HepG2 (cell line): ENCODE results near the gene ABCF1. TPM values are rescaled to one million over a fixed set of nuclear protein-coding genes. Genes with fewer than 3 reads are reported as not detected.

ENCODE experiments used
- AHR ChIP-seq: IDR thresholded peaks from 2 replicates; pipeline ENCODE4 v1.6.1; 2018; ENCODE audit warnings: missing genetic modification reagents, missing compliant biosample characterization
- GTF3A ChIP-seq: sonication (generic); formaldehyde crosslinking; conservative IDR thresholded peaks from 2 replicates; pipeline ENCODE4 v1.4.0; 2020; ENCODE audit warnings: mild to moderate bottlenecking, missing genetic modification reagents
- KLF15 ChIP-seq: sonication (generic); formaldehyde crosslinking; IDR thresholded peaks from 2 replicates; pipeline ENCODE4 v1.8.1; 2023; ENCODE audit warnings: borderline replicate concordance, mild to moderate bottlenecking, inconsistent platforms, missing genetic modification reagents, mixed read lengths
- KLF6 ChIP-seq: IDR thresholded peaks from 2 replicates; pipeline ENCODE4 v1.8.0; 2016; ENCODE audit warnings: missing biosample characterization, missing genetic modification reagents
- MIER2 ChIP-seq: IDR thresholded peaks from 2 replicates; pipeline ENCODE4 v1.6.1; 2016; ENCODE audit warnings: missing biosample characterization, missing genetic modification reagents
- SAP130 ChIP-seq: IDR thresholded peaks from 2 replicates; pipeline ENCODE4 v1.6.1; 2016; ENCODE audit warnings: low read depth
- SMYD3 ChIP-seq: sonication (generic); formaldehyde crosslinking; IDR thresholded peaks from 2 replicates; pipeline ENCODE4 v1.8.1; 2023; ENCODE audit warnings: mild to moderate bottlenecking, missing genetic modification reagents
- U2AF2 ChIP-seq: fragments of 200-400 bp; formaldehyde crosslinking; IDR thresholded peaks from 2 replicates; pipeline ENCODE4 v1.6.1; 2017; ENCODE audit warnings: low read depth, mild to moderate bottlenecking, low read length
- ZBTB21 ChIP-seq: sonication (generic); formaldehyde crosslinking; IDR thresholded peaks from 2 replicates; pipeline ENCODE4 v1.4.0; 2020; ENCODE audit warnings: missing genetic modification reagents
- ZNF274 ChIP-seq: sonication (generic); formaldehyde crosslinking; IDR thresholded peaks from 2 replicates; pipeline ENCODE4 v1.5.1; 2020; ENCODE audit warnings: mild to moderate bottlenecking, missing genetic modification reagents
- ZNF614 ChIP-seq: IDR thresholded peaks from 2 replicates; pipeline ENCODE4 v1.6.1; 2018; ENCODE audit warnings: missing biosample characterization, missing genetic modification reagents, inconsistent platforms, borderline replicate concordance
- ZNF792 ChIP-seq: IDR thresholded peaks from 2 replicates; pipeline ENCODE4 v1.6.1; 2016
- ZNF839 ChIP-seq: sonication (generic); formaldehyde crosslinking; IDR thresholded peaks from 2 replicates; pipeline ENCODE4 v1.4.0; 2020; ENCODE audit warnings: missing genetic modification reagents, mild to moderate bottlenecking, borderline replicate concordance
- polyA plus RNA-seq, 8 experiments: library from polyadenylated mRNA; depleted of rRNA in 3 of 8; stranded (reverse) in 7 of 8; unstranded in 1 of 8; fragments of >200 nt; fragmentation: Illumina TruSeq in 4 of 8; extraction: Trizol in 4 of 8; gene quantifications; 2 replicates each; pipeline versions ENCODE4 v1.2.1 to v1.2.3, GENCODE V29; 2011 to 2016; ENCODE audit warnings: low read depth in 4 of 8, missing spikeins in 1 of 8, mixed read lengths in 1 of 8; ENCODE audit not compliant: insufficient read depth in 1 of 8
- total RNA-seq, 5 experiments: library from RNA; depleted of rRNA; stranded (reverse); fragments of >200 nt; fragmentation: Illumina TruSeq; extraction: Trizol; gene quantifications; 2 replicates each; pipeline ENCODE4 v1.2.3, GENCODE V29; 2016; ENCODE audit warnings: low read depth in 1 of 5
- TF ChIP-seq, protein P1 (sequence below): sonication (generic); formaldehyde crosslinking; IDR thresholded peaks from 2 replicates; pipeline ENCODE4 v1.4.0; 2020; ENCODE audit warnings: missing genetic modification reagents, borderline replicate concordance
- TF ChIP-seq, protein P2 (sequence below): sonication (generic); formaldehyde crosslinking; IDR thresholded peaks from 2 replicates; pipeline ENCODE4 v1.4.0; 2020; ENCODE audit warnings: missing genetic modification reagents, borderline replicate concordance
- TF ChIP-seq, protein P3 (sequence below): sonication (generic); formaldehyde crosslinking; IDR thresholded peaks from 2 replicates; pipeline ENCODE4 v1.8.1; 2023; ENCODE audit warnings: mild to moderate bottlenecking, inconsistent platforms, moderate library complexity, missing genetic modification reagents, borderline replicate concordance
- TF ChIP-seq, protein P4 (sequence below): sonication (generic); formaldehyde crosslinking; IDR thresholded peaks from 2 replicates; pipeline ENCODE4 v1.5.1; 2020; ENCODE audit warnings: mild to moderate bottlenecking, missing genetic modification reagents

The ABCF1 gene
- total and polyA plus RNA-seq, 2 of the 13 experiments (the other 11 are each of a cell fraction or from before 2014, with no cell fraction given) = 25.4 to 98.9 TPM

DNA sequence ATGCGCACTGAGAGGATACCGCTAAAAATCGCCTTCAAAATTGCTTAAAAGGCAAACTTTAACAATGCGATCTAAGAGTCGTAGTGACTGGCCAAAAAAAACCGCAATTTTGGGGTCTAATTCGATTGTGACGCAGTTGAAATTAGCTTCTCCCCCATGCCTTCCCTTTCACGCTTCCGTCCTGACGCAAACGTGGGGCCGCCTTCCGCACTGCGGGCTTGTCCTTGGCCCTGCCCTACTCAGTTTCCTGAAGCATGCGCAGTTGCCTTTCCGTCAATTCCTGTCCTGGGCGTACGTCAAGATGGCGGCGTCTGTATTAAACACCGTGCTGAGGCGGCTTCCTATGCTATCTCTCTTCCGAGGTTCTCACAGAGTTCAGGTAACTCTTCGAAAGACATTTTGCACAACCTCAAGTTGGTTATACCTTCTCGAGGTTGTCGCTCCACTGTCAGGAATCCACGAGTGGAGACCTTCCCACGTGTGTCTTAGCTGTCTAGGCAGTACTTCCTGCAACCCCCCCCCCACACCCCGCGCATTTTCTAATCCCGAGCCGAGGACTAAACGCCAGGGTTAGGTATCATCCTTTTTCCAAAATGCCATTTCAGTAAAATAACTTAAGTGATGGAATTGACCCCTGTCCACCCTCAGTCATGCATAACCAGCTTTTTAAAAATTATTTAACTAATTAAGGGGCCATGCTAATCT lies 46.5 kb downstream of the ABCF1 start, which contains the start of gene MRPS18B (continued):
- TF ChIP-seq ZNF839 (peak; percentile 100), ZNF614 (CRISPR knock-in tag) (peak; percentile 21; the same call in 1 of the 2 replicates), SAP130 (CRISPR knock-in tag) (peak; percentile 96), KLF15 (CRISPR knock-in tag) (peak; percentile 63; the same call in 1 of the 2 replicates), ZNF274 (0 out of 2 replicates have a peak, but pooled peaks have one; percentile 29), ZBTB21 (CRISPR knock-in tag) (peak; percentile 46), KLF6 (CRISPR knock-in tag) (no peak), ZNF792 (CRISPR knock-in tag) (peak; percentile 87), AHR (CRISPR knock-in tag) (no peak), GTF3A (no peak), MIER2 (CRISPR knock-in tag) (no peak), SMYD3 (peak; percentile 83), U2AF2 (no peak)
- TF ChIP-seq, protein P1, sequence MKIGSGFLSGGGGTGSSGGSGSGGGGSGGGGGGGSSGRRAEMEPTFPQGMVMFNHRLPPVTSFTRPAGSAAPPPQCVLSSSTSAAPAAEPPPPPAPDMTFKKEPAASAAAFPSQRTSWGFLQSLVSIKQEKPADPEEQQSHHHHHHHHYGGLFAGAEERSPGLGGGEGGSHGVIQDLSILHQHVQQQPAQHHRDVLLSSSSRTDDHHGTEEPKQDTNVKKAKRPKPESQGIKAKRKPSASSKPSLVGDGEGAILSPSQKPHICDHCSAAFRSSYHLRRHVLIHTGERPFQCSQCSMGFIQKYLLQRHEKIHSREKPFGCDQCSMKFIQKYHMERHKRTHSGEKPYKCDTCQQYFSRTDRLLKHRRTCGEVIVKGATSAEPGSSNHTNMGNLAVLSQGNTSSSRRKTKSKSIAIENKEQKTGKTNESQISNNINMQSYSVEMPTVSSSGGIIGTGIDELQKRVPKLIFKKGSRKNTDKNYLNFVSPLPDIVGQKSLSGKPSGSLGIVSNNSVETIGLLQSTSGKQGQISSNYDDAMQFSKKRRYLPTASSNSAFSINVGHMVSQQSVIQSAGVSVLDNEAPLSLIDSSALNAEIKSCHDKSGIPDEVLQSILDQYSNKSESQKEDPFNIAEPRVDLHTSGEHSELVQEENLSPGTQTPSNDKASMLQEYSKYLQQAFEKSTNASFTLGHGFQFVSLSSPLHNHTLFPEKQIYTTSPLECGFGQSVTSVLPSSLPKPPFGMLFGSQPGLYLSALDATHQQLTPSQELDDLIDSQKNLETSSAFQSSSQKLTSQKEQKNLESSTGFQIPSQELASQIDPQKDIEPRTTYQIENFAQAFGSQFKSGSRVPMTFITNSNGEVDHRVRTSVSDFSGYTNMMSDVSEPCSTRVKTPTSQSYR = peak; percentile 44; the same call in 1 of the 2 replicates
- TF ChIP-seq, protein P2, sequence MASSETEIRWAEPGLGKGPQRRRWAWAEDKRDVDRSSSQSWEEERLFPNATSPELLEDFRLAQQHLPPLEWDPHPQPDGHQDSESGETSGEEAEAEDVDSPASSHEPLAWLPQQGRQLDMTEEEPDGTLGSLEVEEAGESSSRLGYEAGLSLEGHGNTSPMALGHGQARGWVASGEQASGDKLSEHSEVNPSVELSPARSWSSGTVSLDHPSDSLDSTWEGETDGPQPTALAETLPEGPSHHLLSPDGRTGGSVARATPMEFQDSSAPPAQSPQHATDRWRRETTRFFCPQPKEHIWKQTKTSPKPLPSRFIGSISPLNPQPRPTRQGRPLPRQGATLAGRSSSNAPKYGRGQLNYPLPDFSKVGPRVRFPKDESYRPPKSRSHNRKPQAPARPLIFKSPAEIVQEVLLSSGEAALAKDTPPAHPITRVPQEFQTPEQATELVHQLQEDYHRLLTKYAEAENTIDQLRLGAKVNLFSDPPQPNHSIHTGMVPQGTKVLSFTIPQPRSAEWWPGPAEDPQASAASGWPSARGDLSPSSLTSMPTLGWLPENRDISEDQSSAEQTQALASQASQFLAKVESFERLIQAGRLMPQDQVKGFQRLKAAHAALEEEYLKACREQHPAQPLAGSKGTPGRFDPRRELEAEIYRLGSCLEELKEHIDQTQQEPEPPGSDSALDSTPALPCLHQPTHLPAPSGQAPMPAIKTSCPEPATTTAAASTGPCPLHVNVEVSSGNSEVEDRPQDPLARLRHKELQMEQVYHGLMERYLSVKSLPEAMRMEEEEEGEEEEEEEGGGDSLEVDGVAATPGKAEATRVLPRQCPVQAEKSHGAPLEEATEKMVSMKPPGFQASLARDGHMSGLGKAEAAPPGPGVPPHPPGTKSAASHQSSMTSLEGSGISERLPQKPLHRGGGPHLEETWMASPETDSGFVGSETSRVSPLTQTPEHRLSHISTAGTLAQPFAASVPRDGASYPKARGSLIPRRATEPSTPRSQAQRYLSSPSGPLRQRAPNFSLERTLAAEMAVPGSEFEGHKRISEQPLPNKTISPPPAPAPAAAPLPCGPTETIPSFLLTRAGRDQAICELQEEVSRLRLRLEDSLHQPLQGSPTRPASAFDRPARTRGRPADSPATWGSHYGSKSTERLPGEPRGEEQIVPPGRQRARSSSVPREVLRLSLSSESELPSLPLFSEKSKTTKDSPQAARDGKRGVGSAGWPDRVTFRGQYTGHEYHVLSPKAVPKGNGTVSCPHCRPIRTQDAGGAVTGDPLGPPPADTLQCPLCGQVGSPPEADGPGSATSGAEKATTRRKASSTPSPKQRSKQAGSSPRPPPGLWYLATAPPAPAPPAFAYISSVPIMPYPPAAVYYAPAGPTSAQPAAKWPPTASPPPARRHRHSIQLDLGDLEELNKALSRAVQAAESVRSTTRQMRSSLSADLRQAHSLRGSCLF (CRISPR knock-in tag) = no peak
- TF ChIP-seq, protein P3, sequence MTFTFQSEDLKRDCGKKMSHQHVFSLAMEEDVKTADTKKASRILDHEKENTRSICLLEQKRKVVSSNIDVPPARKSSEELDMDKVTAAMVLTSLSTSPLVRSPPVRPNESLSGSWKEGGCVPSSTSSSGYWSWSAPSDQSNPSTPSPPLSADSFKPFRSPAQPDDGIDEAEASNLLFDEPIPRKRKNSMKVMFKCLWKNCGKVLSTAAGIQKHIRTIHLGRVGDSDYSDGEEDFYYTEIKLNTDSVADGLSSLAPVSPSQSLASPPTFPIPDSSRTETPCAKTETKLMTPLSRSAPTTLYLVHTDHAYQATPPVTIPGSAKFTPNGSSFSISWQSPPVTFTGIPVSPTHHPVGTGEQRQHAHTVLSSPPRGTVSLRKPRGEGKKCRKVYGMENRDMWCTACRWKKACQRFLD (CRISPR knock-in tag) = 0 out of 2 replicates have a peak, but pooled peaks have one; percentile 46
- TF ChIP-seq, protein P4, sequence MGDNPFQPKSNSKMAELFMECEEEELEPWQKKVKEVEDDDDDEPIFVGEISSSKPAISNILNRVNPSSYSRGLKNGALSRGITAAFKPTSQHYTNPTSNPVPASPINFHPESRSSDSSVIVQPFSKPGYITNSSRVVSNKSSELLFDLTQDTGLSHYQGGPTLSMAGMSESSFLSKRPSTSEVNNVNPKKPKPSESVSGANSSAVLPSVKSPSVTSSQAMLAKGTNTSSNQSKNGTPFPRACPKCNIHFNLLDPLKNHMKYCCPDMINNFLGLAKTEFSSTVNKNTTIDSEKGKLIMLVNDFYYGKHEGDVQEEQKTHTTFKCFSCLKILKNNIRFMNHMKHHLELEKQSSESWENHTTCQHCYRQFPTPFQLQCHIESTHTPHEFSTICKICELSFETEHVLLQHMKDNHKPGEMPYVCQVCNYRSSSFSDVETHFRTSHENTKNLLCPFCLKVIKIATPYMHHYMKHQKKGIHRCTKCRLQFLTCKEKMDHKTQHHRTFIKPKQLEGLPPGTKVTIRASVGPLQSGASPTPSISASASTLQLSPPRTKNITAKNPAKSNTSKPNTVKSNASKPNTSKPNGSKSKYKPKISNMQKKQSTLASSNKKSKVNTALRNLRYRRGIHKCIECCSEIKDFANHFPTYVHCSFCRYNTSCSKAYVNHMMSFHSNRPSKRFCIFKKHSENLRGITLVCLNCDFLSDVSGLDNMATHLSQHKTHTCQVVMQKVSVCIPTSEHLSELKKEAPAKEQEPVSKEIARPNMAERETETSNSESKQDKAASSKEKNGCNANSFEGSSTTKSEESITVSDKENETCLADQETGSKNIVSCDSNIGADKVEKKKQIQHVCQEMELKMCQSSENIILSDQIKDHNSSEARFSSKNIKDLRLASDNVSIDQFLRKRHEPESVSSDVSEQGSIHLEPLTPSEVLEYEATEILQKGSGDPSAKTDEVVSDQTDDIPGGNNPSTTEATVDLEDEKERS (CRISPR knock-in tag) = peak; percentile 87; the same call in 1 of the 2 replicates
